HG03135 (cell line): Measurements from ENCODE around the gene RBPJ.

Experiments
- ATAC-seq: cut with Tn5 transposase; IDR thresholded peaks from one replicate; pipeline ENCODE4 v1.9.1; 2021; ENCODE audit warnings: mild to moderate bottlenecking, moderate library complexity; ENCODE audit not compliant: unreplicated experiment

Gene RBPJ

DNA sequence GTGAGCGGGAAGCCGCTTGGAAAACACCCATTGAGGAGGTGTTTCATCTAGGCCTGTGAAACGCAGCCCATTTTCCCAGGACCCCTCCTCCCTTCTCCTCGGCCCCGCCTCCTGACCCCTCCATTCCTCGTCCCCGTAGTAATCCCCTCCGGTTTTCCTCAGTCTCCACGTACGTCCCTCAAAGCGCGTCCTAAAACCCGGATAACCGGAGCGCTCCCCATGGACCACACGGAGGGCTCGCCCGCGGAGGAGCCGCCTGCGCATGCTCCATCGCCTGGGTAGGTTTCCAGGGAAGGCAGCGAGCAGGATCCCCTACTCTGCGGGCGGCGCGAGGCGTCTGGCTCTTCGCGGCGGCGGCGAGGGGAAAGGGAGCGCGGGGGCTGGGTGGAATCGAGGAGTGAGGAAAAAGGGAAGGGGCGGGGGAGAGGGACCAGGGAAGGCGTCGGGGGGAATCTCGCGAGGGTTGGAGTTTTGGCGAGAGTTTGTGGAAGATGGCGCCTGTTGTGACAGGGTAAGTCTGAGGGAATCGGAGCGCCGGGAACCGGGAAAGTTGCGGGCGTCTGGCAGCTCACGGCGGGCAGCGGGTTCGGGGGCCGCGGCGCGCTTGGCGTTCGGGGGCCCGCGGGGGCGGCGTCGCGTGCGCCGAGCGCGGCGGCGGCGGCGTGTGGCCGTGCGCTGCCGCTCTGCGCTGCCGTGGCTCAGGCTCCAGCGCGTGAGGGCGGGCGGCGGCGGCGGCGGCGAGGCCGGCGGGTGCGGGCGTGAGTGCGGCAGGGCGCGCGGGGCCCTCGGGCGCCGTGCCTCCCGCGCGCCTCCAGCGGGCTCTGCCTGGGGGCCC, at the start of gene RBPJ:
Gene RBPJ, plus strand, starts transcription at position 477 of the 835 bp plus-strand sequence. Its CDS starts 15 bp downstream, at position 492.
- peak; percentile 27 for ATAC-seq

GRCh38 chr4:26271703-26272102, 49.1 kb upstream of the RBPJ start:
- ATAC-seq, result no peak

DNA sequence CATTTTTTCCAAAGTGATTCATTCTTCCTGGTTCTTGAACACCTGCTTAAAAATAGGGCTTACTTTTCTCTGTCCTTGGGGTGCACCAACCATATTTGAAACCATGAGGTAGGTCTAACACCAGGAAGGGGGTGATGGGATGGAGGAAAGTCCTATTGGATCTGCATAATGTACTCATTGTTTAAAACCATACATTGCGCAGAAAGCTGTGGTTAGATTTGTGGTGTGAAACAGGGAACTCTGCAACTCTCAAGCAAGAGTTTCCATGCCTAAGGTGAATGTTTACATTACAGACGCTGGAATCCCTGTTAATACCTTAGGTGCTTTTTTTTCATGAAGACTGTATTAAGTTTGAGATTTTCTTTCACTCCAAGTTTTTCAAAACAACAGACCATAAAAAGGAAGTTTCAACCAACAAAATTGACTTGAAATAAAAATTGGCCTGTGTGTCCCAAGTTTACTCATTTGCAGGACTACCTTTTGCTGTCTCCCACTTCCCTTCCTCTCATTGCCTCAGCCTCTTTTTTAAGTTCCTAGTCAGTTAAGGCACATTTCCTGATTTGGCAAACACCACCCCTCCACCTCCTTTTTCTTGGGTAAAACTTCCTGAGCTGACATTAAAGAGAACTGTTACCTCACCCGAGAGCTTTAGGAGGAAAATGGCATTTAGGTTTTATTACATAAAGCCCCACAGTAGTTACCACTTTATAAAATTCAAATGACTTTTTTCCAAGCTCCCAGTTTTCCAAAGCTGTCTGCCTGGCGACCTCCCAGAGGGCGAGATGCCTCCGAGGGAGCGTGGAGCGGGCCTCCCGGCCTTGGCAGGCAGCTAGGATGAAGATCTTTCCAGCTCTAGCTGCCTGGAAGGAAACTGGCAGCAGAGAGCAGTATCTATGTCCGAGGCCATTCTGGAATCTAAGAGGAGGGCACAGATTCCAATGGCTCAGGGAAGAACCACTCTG, 47.9 kb upstream of the RBPJ start:
- no peak for ATAC-seq

- no peak for ATAC-seq
These were observed 47.2 kb upstream of the RBPJ start for GRCh38 chr4:26273616-26273980.

DNA sequence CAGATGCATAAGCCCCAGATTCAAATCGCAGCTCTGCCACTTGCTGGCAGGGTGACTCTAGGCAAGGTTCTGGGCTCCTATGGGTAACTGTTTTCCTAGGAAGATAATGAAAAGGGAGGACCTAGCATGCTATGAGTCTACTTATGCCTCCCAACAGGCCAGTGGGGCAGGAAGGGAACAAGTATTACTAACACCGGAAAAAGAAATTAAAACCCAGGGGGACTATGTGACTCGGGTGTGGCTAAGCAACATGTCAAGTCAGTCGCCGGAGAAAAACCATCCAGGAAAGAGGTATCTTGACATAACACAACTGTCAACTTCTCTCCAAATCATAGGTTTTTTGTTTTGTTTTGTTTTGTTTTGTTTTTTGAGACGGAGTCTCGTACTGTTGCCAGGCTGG, 45.5 kb upstream of the RBPJ start:
- ATAC-seq, result no peak

- no peak for ATAC-seq
These were observed 41.4 kb upstream of the RBPJ start for GRCh38 chr4:26279446-26279845.

DNA sequence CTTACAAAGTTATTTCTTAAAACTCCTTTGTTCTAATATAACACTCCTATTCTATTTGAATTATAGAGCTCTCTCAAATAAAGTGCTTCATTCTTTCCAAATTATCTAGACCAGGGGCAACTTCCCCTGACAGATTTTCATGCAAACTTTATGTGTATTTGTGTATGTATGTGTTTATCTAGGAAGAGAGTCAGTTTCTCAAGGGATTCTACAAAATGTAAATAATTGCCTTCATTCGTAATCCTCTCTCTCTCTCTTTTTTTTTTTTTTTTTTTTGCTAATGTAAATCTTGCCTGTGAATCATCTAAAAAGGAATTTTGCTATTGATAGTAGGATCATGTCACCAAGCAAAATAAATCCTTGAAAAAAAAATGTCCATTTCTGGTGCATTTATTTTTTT, 38.9 kb upstream of the RBPJ start:
- no peak for ATAC-seq

GRCh38 chr4:26284536-26284935, 36.3 kb upstream of the RBPJ start:
- no peak for ATAC-seq

DNA sequence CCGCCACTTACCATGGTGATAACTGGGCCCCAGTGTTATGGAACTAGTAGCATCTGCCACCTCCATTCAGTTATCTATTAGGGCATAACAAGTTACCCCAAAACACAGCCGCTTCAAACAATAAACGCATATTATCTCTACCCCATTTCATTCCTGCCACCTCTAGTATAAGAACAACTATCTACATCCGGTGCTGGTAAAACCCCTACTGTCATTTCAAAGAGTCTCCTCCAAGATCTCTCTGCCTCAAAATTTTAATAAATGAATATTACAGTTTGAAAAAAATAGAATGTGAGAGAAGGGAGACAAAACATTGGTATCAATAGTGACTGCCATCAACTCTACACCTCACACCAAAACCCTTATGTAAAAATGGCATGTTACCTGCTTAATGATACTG, 35.5 kb upstream of the RBPJ start:
- ATAC-seq, result no peak

DNA sequence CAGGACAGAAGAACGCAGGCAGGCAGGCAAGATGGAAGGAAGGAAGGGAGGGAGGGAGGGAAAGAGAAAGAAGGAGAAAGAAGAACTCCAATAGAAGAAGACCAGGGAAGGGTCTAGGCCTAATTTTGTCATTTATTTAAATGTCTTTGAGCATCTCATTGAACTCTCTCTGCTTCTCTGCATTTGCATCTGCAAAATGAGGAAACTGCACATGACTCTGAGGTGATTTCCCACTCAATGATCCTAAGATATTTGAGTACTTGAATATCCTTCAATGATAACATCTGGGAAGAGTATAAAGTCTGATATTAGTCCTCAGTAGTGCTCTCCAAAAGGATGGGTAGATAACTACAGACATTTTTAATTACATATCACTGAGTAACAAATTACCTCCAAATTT, 33.1 kb upstream of the RBPJ start:
- ATAC-seq, result no peak

GRCh38 chr4:26288355-26288909, 32.4 kb upstream of the RBPJ start:
- ATAC-seq, result peak; percentile 75

- ATAC-seq, result no peak
These were observed 31.4 kb upstream of the RBPJ start for GRCh38 chr4:26289401-26289800.

DNA sequence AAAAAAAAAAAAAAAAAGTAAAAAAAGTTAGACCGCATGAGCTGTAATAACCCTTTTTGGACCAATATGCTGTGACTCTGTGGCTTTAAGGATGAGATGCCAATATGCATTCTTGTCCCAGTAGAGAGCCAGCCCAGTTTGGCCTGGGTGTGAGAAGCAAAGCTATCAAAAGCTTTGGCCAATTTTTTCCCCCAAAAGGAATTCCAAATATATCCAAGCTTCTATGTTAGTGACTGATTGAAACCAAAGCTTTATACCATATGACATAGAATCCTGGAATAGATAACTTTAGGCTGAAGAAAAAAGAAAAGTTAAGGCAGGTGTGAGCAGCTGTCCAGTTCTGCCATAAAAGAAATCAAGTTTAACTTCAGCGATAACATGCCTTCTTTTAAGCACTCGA, 30.5 kb upstream of the RBPJ start:
- ATAC-seq, result no peak

DNA sequence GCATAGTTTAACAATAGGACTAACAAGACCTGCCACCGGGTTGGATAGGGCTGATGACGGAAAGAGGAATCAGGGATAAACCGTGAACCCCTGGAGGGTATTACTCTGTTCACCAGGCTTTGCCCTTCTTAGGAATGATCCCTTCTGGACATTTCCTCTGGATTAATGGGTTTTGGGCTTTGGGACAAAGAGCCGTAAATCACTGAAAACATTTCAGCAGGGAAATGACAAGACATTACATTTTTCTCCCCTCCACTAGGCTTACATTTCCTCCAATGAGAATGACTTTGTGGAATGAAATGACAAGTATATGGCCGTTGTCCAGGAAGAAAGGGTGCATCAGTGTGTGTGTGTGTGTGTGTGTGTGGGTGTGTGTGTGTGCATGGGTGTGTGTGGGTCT, 25.9 kb upstream of the RBPJ start:
- no peak for ATAC-seq

GRCh38 chr4:26296021-26296420, 24.8 kb upstream of the RBPJ start:
- no peak for ATAC-seq

GRCh38 chr4:26296514-26296913, 24.3 kb upstream of the RBPJ start:
- ATAC-seq, result no peak

DNA sequence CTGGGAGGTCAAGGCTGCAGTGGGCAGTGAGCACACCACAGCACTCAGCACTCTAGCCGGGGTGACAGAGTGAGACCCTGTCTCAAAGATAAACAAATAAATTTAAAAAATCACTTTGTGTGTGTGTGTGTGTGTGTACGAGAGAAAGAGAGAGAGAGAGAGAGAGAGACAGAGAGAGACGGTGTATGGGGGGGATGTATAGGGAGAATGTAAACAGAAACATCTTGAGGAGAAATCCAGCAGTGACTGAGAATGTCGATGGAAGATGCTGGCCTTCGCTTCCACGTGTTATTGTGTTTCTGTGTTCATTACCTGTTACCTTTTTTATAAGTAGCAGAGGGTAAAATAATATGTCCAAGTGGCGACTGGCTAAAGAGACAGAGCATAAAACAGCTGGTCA, 23.6 kb upstream of the RBPJ start:
- no peak for ATAC-seq

- no peak for ATAC-seq
These were observed 22.4 kb upstream of the RBPJ start for GRCh38 chr4:26298198-26298947.

DNA sequence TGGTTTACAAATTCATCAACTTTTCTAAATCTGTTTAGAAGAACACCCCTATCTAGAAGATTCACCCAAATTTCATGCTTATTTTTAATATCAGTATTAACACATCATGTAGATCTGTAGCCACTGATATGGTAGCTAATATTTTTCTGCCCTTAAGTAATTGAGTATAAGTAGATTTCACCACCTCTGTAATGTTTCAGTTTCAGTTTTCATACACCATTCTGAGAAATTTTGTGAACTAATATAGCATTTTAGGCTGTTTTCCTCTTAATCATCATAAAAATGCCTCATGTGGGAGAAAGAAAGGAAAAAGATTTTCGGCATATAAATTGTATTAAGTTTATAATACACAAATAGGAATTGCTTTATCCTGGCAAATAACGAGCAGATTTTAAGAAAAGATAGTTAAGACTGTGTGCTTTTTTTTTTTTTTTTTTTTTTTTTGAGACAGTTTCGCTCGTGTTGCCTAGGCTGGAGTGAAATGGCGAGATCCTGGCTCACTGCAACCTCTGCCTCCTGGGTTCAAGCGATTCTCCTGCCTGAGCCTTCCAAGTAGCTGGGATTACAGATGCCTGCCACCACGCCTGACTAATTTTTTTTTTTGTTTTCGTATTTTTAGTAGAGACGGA, 21.4 kb upstream of the RBPJ start:
- ATAC-seq, result peak; percentile 66
